Measurements from ENCODE around the gene NTNG1. TPM values are rescaled to one million over a fixed set of nuclear protein-coding genes. Genes with fewer than 3 reads are reported as not detected.

Gene NTNG1
- total and polyA plus RNA-seq, 5 donors: 0.05 to 0.41 (median 0.37) TPM; not detected in 2

DNA sequence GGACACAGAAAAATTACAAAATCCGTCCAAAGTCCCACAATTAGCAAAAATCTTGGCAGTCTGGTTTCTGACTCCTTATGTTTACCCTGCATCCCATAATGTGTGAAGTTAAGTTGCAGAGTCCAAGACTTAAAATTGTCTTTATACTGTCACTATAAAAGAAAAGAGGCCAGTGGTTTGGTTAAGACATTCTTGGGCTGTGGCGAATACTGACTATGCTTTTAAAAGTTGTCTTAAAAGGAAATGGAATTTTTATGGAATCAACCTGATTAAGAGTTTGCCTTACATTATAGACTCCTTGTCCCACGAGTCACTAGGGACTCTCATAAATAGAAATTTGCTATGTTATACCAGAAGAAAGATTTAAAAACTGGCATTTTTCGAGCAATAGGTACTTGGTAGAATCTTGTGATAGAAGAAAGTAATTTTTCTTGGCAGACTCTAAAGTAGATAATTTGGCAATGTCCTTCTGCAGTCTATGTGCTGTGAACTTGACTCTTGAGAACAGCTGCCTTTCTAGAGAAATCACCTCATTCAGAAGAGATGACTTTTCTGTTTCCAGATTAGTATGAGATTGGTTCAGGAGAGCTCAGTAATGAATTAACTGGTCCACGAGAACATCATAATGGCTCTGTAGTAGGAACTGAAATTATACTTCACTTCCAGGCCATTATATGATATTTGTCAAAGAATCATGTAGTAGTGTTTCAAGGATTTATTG is 31.8 kb downstream of the NTNG1 start:
- intact Hi-C loops (cut with DNase I): no loop called here
- Histone ChIP-seq H3K9me3 (ENCODE audit: control insufficient read depth, low read length) (no peaks in the 10 kb centered on the region), H3K4me3 (ENCODE audit: low read length) (no peak overlapping the region), H3K27me3 (ENCODE audit: control insufficient read depth, insufficient read depth) (no peaks in the 10 kb centered on the region), H3K27ac (ENCODE audit: low read length) (no peak overlapping the region), H3K4me1 (ENCODE audit: control insufficient read depth, insufficient read depth, low read length) (no peaks in the 10 kb centered on the region)
- ATAC-seq (no peak), DNase-seq (no peak)
- 63% methylated on average over 5 of the region's 5 CpGs for WGBS

DNA sequence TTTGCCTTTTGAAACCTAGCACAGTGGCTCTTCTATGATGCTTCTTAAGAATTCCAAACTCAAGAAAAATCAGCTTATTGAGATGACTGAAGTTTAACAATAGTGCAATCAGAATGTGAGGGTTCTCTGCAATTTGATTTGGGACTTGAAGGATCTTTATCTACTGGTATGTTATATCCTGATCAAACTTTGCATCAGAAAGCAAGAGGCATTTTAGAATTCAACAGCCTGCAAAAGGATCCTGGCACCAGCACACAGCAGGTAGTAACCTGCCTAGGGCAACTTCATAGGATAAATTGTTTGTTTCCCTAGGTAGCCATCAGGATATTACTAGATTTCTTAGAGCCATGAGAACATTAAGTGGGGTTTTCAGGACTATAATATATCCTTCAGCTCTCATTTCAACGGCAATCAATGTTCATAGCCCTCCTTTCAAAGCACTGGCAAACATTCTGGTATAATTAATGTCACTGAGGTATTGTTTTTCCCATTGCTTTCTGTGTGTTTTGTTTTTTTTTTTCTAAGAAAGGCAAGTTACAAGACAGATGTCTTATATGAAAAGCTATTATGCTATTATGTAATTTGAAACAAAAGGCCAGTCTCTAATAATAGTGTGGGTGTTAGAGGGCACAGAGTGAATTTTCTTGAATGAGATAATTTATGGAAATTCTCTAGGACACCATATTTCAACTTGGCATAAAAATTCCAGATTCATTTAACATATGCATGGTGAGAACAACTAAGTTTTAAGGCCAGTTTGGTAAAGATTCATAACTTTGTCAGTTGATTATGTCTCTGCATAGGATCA is 34.5 kb downstream of the NTNG1 start:
- Histone ChIP-seq H3K27me3 (ENCODE audit: control insufficient read depth, insufficient read depth) (no peaks in the 10 kb centered on the region), H3K4me3 (ENCODE audit: low read length) (no peak overlapping the region), H3K4me1 (ENCODE audit: control insufficient read depth, insufficient read depth, low read length) (no peaks in the 10 kb centered on the region), H3K27ac (ENCODE audit: low read length) (no peak overlapping the region), H3K9me3 (ENCODE audit: control insufficient read depth, low read length) (no peaks in the 10 kb centered on the region)
- DNase-seq (no peak), ATAC-seq (no peak)
- 61% methylated on average over 1 of the region's 1 CpG for WGBS
- intact Hi-C loops (cut with DNase I): no loop called here

DNA sequence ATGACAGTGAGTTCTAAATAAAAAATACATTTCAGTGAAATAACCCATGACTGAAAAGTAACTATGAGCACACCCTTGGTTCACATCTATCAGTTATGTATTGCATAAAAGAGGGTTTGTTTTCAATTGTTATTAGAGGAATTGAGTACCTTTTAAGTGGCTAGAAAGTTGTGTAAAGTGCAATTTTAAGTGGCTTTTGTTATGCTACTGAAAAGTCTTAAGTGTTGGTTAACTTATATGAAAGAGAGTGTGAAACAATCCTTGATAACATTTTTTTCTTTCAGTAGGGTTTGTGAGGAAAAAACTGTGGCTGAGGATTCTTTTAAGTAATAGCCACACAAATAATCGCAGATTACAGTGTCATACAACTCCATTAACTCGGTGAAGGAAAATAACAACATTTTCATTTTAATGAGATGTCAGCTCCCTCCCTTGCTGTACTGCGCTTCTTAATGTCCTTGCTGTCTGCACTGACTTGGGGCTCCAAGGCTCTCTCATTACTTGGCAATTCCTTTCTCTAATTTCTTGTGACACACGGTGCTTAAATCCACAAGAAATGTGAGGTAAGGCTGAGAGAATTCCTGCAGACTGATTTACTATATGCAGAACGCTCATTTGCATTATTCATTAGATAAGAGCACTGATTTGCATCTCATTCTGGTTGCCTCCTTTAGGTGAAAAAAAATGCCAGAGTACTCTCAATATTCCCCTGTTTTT is 40.6 kb downstream of the NTNG1 start:
- intact Hi-C loops (cut with DNase I): no loop called here
- Histone ChIP-seq H3K4me3 (ENCODE audit: low read length) (no peak overlapping the region), H3K9me3 (ENCODE audit: control insufficient read depth, low read length) (no peaks in the 10 kb centered on the region), H3K27ac (ENCODE audit: low read length) (no peak overlapping the region), H3K27me3 (ENCODE audit: control insufficient read depth, insufficient read depth) (no peaks in the 10 kb centered on the region), H3K4me1 (ENCODE audit: control insufficient read depth, insufficient read depth, low read length) (no peaks in the 10 kb centered on the region)
- 33% methylated on average over 5 of the region's 5 CpGs for WGBS
- ATAC-seq: no peak
- no peak for DNase-seq

DNA sequence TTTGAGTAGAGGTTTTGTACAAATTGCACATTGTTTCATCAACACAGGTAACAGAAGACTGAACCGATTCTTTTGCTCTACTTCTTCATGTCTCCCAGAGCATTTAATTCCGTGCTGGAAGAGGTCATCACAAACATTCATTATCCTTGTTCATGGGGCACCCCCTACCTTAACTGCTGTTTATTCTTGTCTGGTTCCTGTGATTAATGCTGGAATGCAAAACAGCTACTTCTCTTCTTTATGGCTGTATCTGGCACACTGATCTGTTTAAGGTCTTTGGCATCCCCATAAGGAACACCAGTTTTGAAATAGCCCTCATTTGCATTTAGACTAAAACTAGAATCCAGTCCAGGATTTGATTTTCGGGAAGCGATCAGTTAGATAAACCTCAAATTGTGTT is 42.2 kb downstream of the NTNG1 start:
- no peak for ATAC-seq
- no peaks in the 10 kb centered on the region for H3K9me3 ChIP-seq (ENCODE audit: control insufficient read depth, low read length)
- no peak overlapping the region for H3K27ac ChIP-seq (ENCODE audit: low read length)
- intact Hi-C loops (cut with DNase I): no loop called here
- no peak overlapping the region for H3K4me3 ChIP-seq (ENCODE audit: low read length)
- DNase-seq: no peak
- no peaks in the 10 kb centered on the region for H3K27me3 ChIP-seq (ENCODE audit: control insufficient read depth, insufficient read depth)
- no peaks in the 10 kb centered on the region for H3K4me1 ChIP-seq (ENCODE audit: control insufficient read depth, insufficient read depth, low read length)
- WGBS: 75% methylated on average over 4 of the region's 4 CpGs

DNA sequence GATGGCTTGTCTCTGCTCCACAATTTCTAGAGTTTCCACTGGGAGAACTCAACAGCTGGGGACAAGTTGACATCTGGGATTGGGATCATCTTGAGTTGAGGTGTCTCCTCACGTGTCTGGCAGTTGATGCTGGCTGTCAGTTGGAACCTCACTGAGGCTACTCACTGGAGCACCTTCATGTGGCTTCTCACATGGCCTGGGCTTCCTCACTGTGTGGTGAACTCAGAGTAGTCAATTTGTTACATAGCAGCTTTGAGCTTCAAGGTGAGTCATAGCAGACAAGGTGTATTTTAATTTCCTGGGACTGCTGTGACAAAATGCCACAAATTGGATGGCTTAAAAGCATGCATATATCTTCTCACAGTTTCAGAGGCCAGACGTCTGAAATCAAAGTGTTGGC is 44.0 kb downstream of the NTNG1 start:
- ATAC-seq (no peak), DNase-seq (no peak)
- WGBS: 43% methylated on average over 2 of the region's 2 CpGs
- Histone ChIP-seq H3K9me3 (ENCODE audit: control insufficient read depth, low read length) (no peaks in the 10 kb centered on the region), H3K4me1 (ENCODE audit: control insufficient read depth, insufficient read depth, low read length) (no peaks in the 10 kb centered on the region), H3K27me3 (ENCODE audit: control insufficient read depth, insufficient read depth) (no peaks in the 10 kb centered on the region), H3K4me3 (ENCODE audit: low read length) (no peak overlapping the region), H3K27ac (ENCODE audit: low read length) (no peak overlapping the region)
- intact Hi-C loops (cut with DNase I): no loop called here

DNA sequence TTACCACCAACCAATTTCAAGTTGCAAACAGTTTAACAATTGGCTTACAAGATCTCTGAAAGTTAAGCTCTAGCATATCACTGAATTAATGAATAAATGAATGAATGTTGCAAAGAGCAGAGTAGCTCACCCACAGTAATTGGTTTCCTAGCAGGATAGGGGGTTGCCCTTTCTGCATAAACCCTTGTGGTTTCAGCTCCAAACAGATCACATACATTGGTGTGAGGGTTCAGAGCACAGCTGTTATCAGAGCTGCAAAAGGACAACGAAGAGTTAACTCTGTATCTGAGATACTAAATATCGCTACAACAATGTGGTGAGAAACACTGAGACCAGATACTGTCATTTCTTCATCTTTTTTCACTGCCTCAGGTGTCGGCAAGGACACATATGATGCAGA is 46.6 kb downstream of the NTNG1 start:
- no peak overlapping the region for H3K4me3 ChIP-seq (ENCODE audit: low read length)
- ATAC-seq (no peak), DNase-seq (no peak)
- H3K27ac ChIP-seq (ENCODE audit: low read length): no peak overlapping the region
- no peaks in the 10 kb centered on the region for H3K9me3 ChIP-seq (ENCODE audit: control insufficient read depth, low read length)
- no peaks in the 10 kb centered on the region for H3K27me3 ChIP-seq (ENCODE audit: control insufficient read depth, insufficient read depth)
- no peaks in the 10 kb centered on the region for H3K4me1 ChIP-seq (ENCODE audit: control insufficient read depth, insufficient read depth, low read length)
- 26% methylated on average over 3 of the region's 3 CpGs for WGBS
- intact Hi-C loops (cut with DNase I): no loop called here

DNA sequence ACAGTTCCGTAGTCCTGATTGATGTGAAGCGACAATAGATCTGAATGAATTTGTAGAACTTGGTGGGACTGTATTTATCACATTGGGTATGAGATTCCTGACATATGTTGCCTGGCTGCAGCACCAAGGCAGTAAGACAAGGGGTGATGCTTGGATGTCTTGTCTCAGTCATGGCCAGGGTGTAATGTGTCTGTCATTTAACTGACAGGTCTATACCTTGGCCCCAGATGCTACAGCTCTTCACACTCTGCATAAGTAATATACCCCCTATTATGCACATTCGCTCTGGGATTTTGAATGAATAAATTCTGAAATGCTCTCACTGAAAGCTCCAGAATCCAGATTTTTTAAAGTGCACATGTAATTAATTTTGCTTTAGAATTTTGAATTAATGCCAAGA is 47.3 kb downstream of the NTNG1 start:
- 90% methylated on average over 3 of the region's 3 CpGs for WGBS
- DNase-seq (no peak), ATAC-seq (no peak)
- Histone ChIP-seq H3K27ac (ENCODE audit: low read length) (no peak overlapping the region), H3K9me3 (ENCODE audit: control insufficient read depth, low read length) (no peaks in the 10 kb centered on the region), H3K27me3 (ENCODE audit: control insufficient read depth, insufficient read depth) (no peaks in the 10 kb centered on the region), H3K4me3 (ENCODE audit: low read length) (no peak overlapping the region), H3K4me1 (ENCODE audit: control insufficient read depth, insufficient read depth, low read length) (no peaks in the 10 kb centered on the region)
- intact Hi-C loops (cut with DNase I): no loop called here

DNA sequence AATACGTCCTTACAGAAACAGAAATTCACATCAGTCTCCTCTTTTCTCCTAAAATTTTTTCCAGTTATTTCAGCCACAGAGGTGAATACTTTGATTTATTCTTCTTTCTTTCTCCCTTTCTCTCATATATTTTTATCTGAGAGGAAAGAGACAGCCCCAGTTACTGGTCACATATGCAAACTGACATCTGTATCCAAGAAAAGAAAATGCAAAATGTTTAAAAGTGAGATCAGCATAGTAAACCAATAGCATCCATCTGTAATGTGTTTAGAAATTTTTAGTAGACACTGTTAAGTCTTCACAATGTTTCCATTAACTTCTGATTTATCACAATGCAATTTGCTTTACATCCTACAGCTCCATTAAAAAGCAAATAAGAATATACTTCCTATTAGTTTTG is 53.5 kb downstream of the NTNG1 start:
- no peak for ATAC-seq
- no peak overlapping the region for H3K4me3 ChIP-seq (ENCODE audit: low read length)
- H3K4me1 ChIP-seq (ENCODE audit: control insufficient read depth, insufficient read depth, low read length): no peaks in the 10 kb centered on the region
- no peak for DNase-seq
- no peaks in the 10 kb centered on the region for H3K27me3 ChIP-seq (ENCODE audit: control insufficient read depth, insufficient read depth)
- no peak overlapping the region for H3K27ac ChIP-seq (ENCODE audit: low read length)
- no peaks in the 10 kb centered on the region for H3K9me3 ChIP-seq (ENCODE audit: control insufficient read depth, low read length)
- intact Hi-C loops (cut with DNase I): no loop called here
- 70% methylated on average over 1 of the region's 1 CpG for WGBS

DNA sequence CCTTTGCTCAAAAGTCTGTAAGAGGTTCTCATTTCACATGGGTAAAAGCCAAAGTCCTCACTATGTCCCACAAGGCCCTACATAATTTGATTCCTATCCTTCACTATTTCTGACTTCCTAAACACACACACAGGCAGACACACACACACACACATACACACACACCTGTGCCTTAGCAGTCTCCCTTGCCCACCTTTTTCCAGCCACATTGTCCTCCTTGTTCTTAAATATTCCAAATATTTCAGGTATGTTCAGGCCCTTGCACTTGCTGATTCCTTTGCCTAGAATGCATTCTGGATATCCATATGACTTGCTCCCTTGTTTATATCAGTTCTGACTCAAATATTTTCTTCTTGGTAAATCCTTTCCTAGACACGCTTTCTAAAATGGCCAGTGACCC is 54.6 kb downstream of the NTNG1 start:
- DNase-seq (no peak), ATAC-seq (no peak)
- Histone ChIP-seq H3K27me3 (ENCODE audit: control insufficient read depth, insufficient read depth) (no peaks in the 10 kb centered on the region), H3K27ac (ENCODE audit: low read length) (no peak overlapping the region), H3K4me3 (ENCODE audit: low read length) (no peak overlapping the region), H3K4me1 (ENCODE audit: control insufficient read depth, insufficient read depth, low read length) (no peaks in the 10 kb centered on the region), H3K9me3 (ENCODE audit: control insufficient read depth, low read length) (no peaks in the 10 kb centered on the region)
- 75% methylated on average over 1 of the region's 1 CpG for WGBS
- intact Hi-C loops (cut with DNase I): no loop called here

DNA sequence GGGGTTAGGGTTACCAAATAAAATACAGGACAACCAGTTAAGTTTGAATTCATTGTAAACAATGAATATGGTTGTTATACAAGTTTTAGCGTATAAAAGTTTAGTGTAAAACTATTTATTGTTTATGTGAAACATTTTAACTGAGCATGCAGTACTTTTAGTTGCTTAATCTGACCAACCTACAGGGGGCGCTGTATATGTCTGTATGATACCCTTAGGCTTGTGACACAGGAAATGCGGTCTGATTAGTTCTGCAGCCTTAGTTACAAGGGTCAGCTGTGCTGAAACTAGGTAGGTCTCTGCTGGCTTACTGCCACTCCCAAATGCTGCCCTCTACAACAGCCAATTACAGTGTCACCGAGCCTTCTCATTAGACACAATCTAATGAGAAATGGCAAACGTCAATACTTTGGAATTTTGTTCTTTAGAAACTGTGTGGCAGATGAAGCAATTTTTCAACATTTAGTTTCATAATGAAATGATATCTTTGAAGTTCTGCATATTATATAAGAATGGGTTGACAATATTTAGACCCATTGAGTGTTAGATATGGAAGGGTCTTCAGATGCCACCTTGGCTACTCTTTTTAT is 56.2 kb downstream of the NTNG1 start:
- intact Hi-C loops (cut with DNase I): no loop called here
- no peaks in the 10 kb centered on the region for H3K27me3 ChIP-seq (ENCODE audit: control insufficient read depth, insufficient read depth)
- no peak for ATAC-seq
- no peak overlapping the region for H3K27ac ChIP-seq (ENCODE audit: low read length)
- WGBS: 45% methylated on average over 5 of the region's 5 CpGs
- no peaks in the 10 kb centered on the region for H3K9me3 ChIP-seq (ENCODE audit: control insufficient read depth, low read length)
- no peak overlapping the region for H3K4me3 ChIP-seq (ENCODE audit: low read length)
- H3K4me1 ChIP-seq (ENCODE audit: control insufficient read depth, insufficient read depth, low read length): no peaks in the 10 kb centered on the region
- no peak for DNase-seq

DNA sequence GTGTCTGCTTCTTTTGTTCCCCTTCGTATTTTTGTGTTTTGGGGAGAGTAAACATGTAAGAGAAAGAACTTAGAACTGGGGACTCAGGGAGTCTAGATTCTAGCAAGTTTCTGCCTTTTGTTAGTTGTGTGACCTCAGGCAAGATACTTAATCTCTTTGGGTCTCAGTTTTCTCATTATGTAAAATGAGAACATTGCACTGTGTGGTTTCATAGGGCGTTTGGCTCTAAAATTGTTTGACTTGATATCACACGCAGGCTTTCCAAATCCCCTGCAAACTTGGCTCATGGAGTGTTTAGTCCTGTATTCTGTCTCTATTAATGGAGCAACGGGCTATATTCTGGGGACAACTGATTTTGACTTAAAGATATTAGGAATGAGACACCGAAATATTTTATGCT is 57.7 kb downstream of the NTNG1 start:
- no peak overlapping the region for H3K4me3 ChIP-seq (ENCODE audit: low read length)
- H3K9me3 ChIP-seq (ENCODE audit: control insufficient read depth, low read length): no peaks in the 10 kb centered on the region
- H3K27me3 ChIP-seq (ENCODE audit: control insufficient read depth, insufficient read depth): no peaks in the 10 kb centered on the region
- ATAC-seq: no peak
- DNase-seq: no peak
- no peaks in the 10 kb centered on the region for H3K4me1 ChIP-seq (ENCODE audit: control insufficient read depth, insufficient read depth, low read length)
- intact Hi-C loops (cut with DNase I): no loop called here
- no peak overlapping the region for H3K27ac ChIP-seq (ENCODE audit: low read length)
- 46% methylated on average over 5 of the region's 5 CpGs for WGBS
